SK-N-SH treated with all-trans-retinoic acid at 6 μM for 48 hours (cell line): ENCODE data around the gene SNX30.

Experiments used
- BACH2 ChIP-seq: fragments of 250-450 bp; sonication (Bioruptor Pico); IDR thresholded peaks from 2 replicates; pipeline ENCODE4 v1.9.0; 2021; ENCODE audit warnings: mild to moderate bottlenecking, borderline replicate concordance
- CREB5 ChIP-seq: fragments of 250-450 bp; sonication (Bioruptor Pico); IDR thresholded peaks from 2 replicates; pipeline ENCODE4 v1.5.1; 2020; ENCODE audit warnings: low read depth, mild to moderate bottlenecking, moderate library complexity
- CSDC2 ChIP-seq: fragments of 250-450 bp; sonication (Bioruptor Pico); IDR thresholded peaks from 2 replicates; pipeline ENCODE4 v1.5.0; 2020; ENCODE audit warnings: mild to moderate bottlenecking, moderate library complexity
- CSRNP3 ChIP-seq: fragments of 250-450 bp; sonication (Bioruptor Pico); IDR thresholded peaks from 2 replicates; pipeline ENCODE4 v1.5.1; 2021; ENCODE audit warnings: mild to moderate bottlenecking, moderate library complexity
- GLIS3 ChIP-seq: fragments of 250-450 bp; sonication (Bioruptor Pico); IDR thresholded peaks from 2 replicates; pipeline ENCODE4 v1.5.0; 2020; ENCODE audit warnings: mild to moderate bottlenecking, moderate library complexity
- PATZ1 ChIP-seq: fragments of 250-450 bp; sonication (Bioruptor Pico); IDR thresholded peaks from 2 replicates; pipeline ENCODE4 v1.8.0; 2020; ENCODE audit warnings: mild to moderate bottlenecking, moderate library complexity, borderline replicate concordance
- PPARA ChIP-seq: fragments of 250-450 bp; sonication (Bioruptor Pico); IDR thresholded peaks from 2 replicates; pipeline ENCODE4 v1.5.0; 2020; ENCODE audit warnings: mild to moderate bottlenecking, borderline replicate concordance
- RARB ChIP-seq: fragments of 250-450 bp; sonication (Bioruptor Pico); IDR thresholded peaks from 2 replicates; pipeline ENCODE4 v1.8.0; 2021; ENCODE audit warnings: mild to moderate bottlenecking, moderate library complexity
- TCF4 ChIP-seq: fragments of 250-450 bp; sonication (Bioruptor Pico); IDR thresholded peaks from 2 replicates; pipeline ENCODE4 v1.8.0; 2021; ENCODE audit warnings: mild to moderate bottlenecking, moderate library complexity, borderline replicate concordance
- TOX ChIP-seq: fragments of 250-450 bp; sonication (Bioruptor Pico); IDR thresholded peaks from 2 replicates; pipeline ENCODE4 v1.8.0; 2021; ENCODE audit warnings: mild to moderate bottlenecking, moderate library complexity, borderline replicate concordance
- ZFP3 ChIP-seq: fragments of 250-450 bp; sonication (Bioruptor Pico); IDR thresholded peaks from 2 replicates; pipeline ENCODE4 v1.5.0; 2020; ENCODE audit warnings: mild to moderate bottlenecking, moderate library complexity
- ZFP30 ChIP-seq: fragments of 450-650 bp; formaldehyde crosslinking; IDR thresholded peaks from 2 replicates; pipeline ENCODE4 v1.5.0; 2022; ENCODE audit warnings: mild to moderate bottlenecking, moderate library complexity
- ZNF565 ChIP-seq: fragments of 450-650 bp; formaldehyde crosslinking; conservative IDR thresholded peaks from 2 replicates; pipeline ENCODE4 v1.5.0; 2020; ENCODE audit warnings: low read depth, mild to moderate bottlenecking, moderate library complexity
- ZNF8 ChIP-seq: fragments of 450-650 bp; formaldehyde crosslinking; IDR thresholded peaks from 2 replicates; pipeline ENCODE4 v1.5.0; 2020; ENCODE audit warnings: mild to moderate bottlenecking, moderate library complexity

DNA sequence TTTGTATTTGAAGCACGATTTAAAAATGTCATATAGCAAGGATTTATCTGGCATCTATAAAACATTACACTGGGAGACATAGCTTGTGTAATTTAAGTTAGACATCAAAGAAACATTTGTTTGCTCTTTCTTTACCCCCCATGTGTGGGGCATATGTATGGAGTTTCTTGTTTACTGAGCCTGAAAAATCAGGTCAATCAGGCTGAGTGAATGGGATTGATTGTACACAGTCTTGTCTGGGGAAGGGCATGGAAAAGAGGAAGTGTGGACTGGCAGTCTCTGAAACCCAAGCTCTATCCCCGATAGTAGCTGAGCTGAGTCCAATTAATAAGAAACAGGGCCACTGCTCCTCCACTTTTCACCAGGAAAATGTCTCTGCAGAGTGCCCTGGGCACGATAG, 90.7 kb downstream of the SNX30 start:
- TF ChIP-seq BACH2 (CRISPR knock-in tag) (no peak), TOX (CRISPR knock-in tag) (no peak), ZNF8 (CRISPR knock-in tag) (no peak), PATZ1 (CRISPR knock-in tag) (no peak), CSDC2 (CRISPR knock-in tag) (no peak), PPARA (CRISPR knock-in tag) (no peak), TCF4 (CRISPR knock-in tag) (no peak), CREB5 (CRISPR knock-in tag) (no peak), RARB (CRISPR knock-in tag) (no peak), ZFP30 (CRISPR knock-in tag) (no peak), ZFP3 (no peak), GLIS3 (CRISPR knock-in tag) (no peak), CSRNP3 (CRISPR knock-in tag) (no peak), ZNF565 (no peak)
